Type B pancreatic cell (in vitro differentiated cells): Measurements from ENCODE around the gene TSN. TPM values are rescaled to one million over a fixed set of nuclear protein-coding genes. Genes with fewer than 3 reads are reported as not detected.
"Not testable (repeated sequence)": the region's sequence is repeated elsewhere in the genome, so short reads cannot be mapped to it uniquely, and the experiment has no call there.

Source experiments
- DNase-seq: peaks from one replicate; pipeline ENCODE4 v3.0.0; 2021; ENCODE audit warnings: mixed read lengths; ENCODE audit not compliant: unreplicated experiment; ENCODE audit errors: extremely low spot score
- H3K27ac Mint-ChIP-seq: 2 replicates; pipeline ENCODE4 v1.8.0; 2021; ENCODE audit warnings: mild to moderate bottlenecking, mixed read lengths
- H3K27me3 Mint-ChIP-seq: 2 replicates; pipeline ENCODE4 v1.8.0; 2021; ENCODE audit warnings: mixed read lengths
- H3K36me3 Mint-ChIP-seq: 2 replicates; pipeline ENCODE4 v1.8.0; 2021; ENCODE audit warnings: mixed read lengths
- H3K4me1 Mint-ChIP-seq: one replicate; pipeline ENCODE4 v1.8.0; 2021; ENCODE audit warnings: mixed read lengths; ENCODE audit not compliant: unreplicated experiment
- H3K4me3 Mint-ChIP-seq: 2 replicates; pipeline ENCODE4 v1.8.0; 2021; ENCODE audit warnings: mild to moderate bottlenecking, mixed read lengths
- H3K9me3 Mint-ChIP-seq: 2 replicates; pipeline ENCODE4 v1.8.0; 2021; ENCODE audit warnings: mixed read lengths
- CTCF ChIP-seq: fragments of 200-600 bp; sonication (generic); conservative IDR thresholded peaks from 2 replicates; pipeline ENCODE4 v1.5.0; 2021; ENCODE audit warnings: antibody characterized with exemption, mild to moderate bottlenecking
- total RNA-seq: library from RNA; stranded (reverse); gene quantifications from 2 replicates; pipeline ENCODE4 v1.2.1, GENCODE V29; 2021; ENCODE audit warnings: low replicate concordance

The TSN gene
- total RNA-seq, 1 donor from 2014 or later: 87.6 TPM

- no peak overlapping the region for H3K4me3 Mint-ChIP-seq
- no peak for DNase-seq
- H3K27ac Mint-ChIP-seq: no peak overlapping the region
- no peak for TF ChIP-seq CTCF
- peaks cover 25% of the 10 kb centered on the region for H3K27me3 Mint-ChIP-seq
- H3K9me3 Mint-ChIP-seq: peaks cover 8% of the 10 kb centered on the region
- H3K36me3 Mint-ChIP-seq: no peaks in the 10 kb centered on the region
- peaks cover 4% of the 10 kb centered on the region for H3K4me1 Mint-ChIP-seq
Observed at GRCh38 chr2:121803503-121803902, 48.1 kb downstream of the TSN start.

- Mint-ChIP-seq H3K4me3 (no peak overlapping the region), H3K9me3 (peaks cover 8% of the 10 kb centered on the region), H3K4me1 (peaks cover 4% of the 10 kb centered on the region), H3K27ac (no peak overlapping the region), H3K27me3 (peaks cover 25% of the 10 kb centered on the region), H3K36me3 (no peaks in the 10 kb centered on the region)
- no peak for TF ChIP-seq CTCF
- no peak for DNase-seq
Observed at GRCh38 chr2:121804340-121804739, 48.9 kb downstream of the TSN start.

- Mint-ChIP-seq H3K36me3 (no peaks in the 10 kb centered on the region), H3K4me3 (no peak overlapping the region), H3K27ac (no peak overlapping the region), H3K9me3 (peaks cover 8% of the 10 kb centered on the region), H3K27me3 (peaks cover 25% of the 10 kb centered on the region), H3K4me1 (peaks cover 4% of the 10 kb centered on the region)
- TF ChIP-seq CTCF: no peak
- DNase-seq: no peak
Observed at GRCh38 chr2:121804997-121805765, 49.7 kb downstream of the TSN start.

- H3K27me3 Mint-ChIP-seq: peaks cover 25% of the 10 kb centered on the region
- TF ChIP-seq CTCF: no peak
- H3K9me3 Mint-ChIP-seq: peaks cover 8% of the 10 kb centered on the region
- no peak overlapping the region for H3K4me3 Mint-ChIP-seq
- H3K36me3 Mint-ChIP-seq: no peaks in the 10 kb centered on the region
- no peak for DNase-seq
- H3K4me1 Mint-ChIP-seq: peaks cover 6% of the 10 kb centered on the region
- H3K27ac Mint-ChIP-seq: no peak overlapping the region
Observed at GRCh38 chr2:121805766-121806143, 50.3 kb downstream of the TSN start.

GRCh38 chr2:121807771-121808170 lies 52.3 kb downstream of the TSN start:
- not testable (repeated sequence) for H3K9me3 Mint-ChIP-seq, H3K27ac Mint-ChIP-seq, DNase-seq, H3K36me3 Mint-ChIP-seq, H3K4me3 Mint-ChIP-seq
- peaks cover 13% of the 10 kb centered on the region for H3K4me1 Mint-ChIP-seq
- H3K27me3 Mint-ChIP-seq: peaks cover 30% of the 10 kb centered on the region

- Mint-ChIP-seq H3K9me3 (no peaks in the 10 kb centered on the region), H3K27me3 (peaks cover 31% of the 10 kb centered on the region), H3K4me1 (peaks cover 9% of the 10 kb centered on the region), H3K4me3 (no peak overlapping the region), H3K36me3 (peaks cover 5% of the 10 kb centered on the region), H3K27ac (no peak overlapping the region)
- no peak for DNase-seq
- no peak for TF ChIP-seq CTCF
Observed at GRCh38 chr2:121809607-121810006, 54.2 kb downstream of the TSN start.
